ENCODE results near the gene SENP1.

SENP1 gene

GRCh38 chr12:48105867-48106680 lies at the start of gene SENP1:
TSS of gene SENP1 (minus strand) at chr12:48106079. CDS start at chr12:48101472, 4,607 bp downstream.
- TF ChIP-seq, protein P1, sequence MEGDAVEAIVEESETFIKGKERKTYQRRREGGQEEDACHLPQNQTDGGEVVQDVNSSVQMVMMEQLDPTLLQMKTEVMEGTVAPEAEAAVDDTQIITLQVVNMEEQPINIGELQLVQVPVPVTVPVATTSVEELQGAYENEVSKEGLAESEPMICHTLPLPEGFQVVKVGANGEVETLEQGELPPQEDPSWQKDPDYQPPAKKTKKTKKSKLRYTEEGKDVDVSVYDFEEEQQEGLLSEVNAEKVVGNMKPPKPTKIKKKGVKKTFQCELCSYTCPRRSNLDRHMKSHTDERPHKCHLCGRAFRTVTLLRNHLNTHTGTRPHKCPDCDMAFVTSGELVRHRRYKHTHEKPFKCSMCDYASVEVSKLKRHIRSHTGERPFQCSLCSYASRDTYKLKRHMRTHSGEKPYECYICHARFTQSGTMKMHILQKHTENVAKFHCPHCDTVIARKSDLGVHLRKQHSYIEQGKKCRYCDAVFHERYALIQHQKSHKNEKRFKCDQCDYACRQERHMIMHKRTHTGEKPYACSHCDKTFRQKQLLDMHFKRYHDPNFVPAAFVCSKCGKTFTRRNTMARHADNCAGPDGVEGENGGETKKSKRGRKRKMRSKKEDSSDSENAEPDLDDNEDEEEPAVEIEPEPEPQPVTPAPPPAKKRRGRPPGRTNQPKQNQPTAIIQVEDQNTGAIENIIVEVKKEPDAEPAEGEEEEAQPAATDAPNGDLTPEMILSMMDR (IDR thresholded peaks at IDR 0.05; ENCODE audit: unreplicated experiment in 3 of 3), result peak; percentile 14 to 23 (median 14)
- no peaks in the 10 kb centered on the region for H3K36me3 Mint-ChIP-seq (ENCODE audit: low read depth)
- no peaks in the 10 kb centered on the region for H3K9me3 Mint-ChIP-seq
- peak within 1 kb of the TSS; percentile 90 to 95 (median 92) for H3K4me3 Mint-ChIP-seq
- H3K27me3 Mint-ChIP-seq (ENCODE audit: low read depth), result peaks cover 4% of the 10 kb centered on the region
- peaks cover 29% of the 10 kb centered on the region for H3K4me1 Mint-ChIP-seq
- peak within 1 kb of the TSS; percentile 97 to 99 (median 99) for H3K27ac Mint-ChIP-seq

- peaks cover 14% of the 10 kb centered on the region for H3K4me1 Mint-ChIP-seq
- TF ChIP-seq, protein P1 (IDR thresholded peaks at IDR 0.05; ENCODE audit: unreplicated experiment in 3 of 3), result no peak
- no peak overlapping the region for H3K4me3 Mint-ChIP-seq
- no peaks in the 10 kb centered on the region for H3K9me3 Mint-ChIP-seq
- H3K27ac Mint-ChIP-seq, result no peak overlapping the region
- peaks cover 53% of the 10 kb centered on the region for H3K36me3 Mint-ChIP-seq (ENCODE audit: low read depth)
- no peaks in the 10 kb centered on the region for H3K27me3 Mint-ChIP-seq (ENCODE audit: low read depth)
These were observed 45.4 kb upstream of the SENP1 start for GRCh38 chr12:48151103-48151771.

DNA sequence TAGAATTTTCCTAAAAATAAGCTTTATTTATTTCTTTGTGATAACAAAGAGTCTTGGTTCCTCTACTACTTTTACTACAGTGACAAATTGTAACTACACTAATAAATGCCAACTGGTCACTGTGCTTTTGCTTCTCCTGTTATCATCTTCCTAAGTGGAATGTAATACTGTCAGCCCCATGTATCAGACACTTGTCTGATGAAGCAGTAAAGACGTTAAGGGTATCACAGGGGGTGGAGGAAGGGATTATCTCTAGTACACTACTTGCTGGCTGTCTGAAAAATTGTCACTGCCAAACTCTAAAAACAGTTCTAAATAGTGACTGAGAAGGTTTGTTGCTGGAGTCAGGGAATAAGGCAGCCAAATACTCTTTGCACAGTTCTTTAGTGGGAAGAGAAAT lies 40.1 kb upstream of the SENP1 start:
- TF ChIP-seq, protein P1 (IDR thresholded peaks at IDR 0.05; ENCODE audit: unreplicated experiment in 3 of 3), result no peak
- no peaks in the 10 kb centered on the region for H3K9me3 Mint-ChIP-seq

DNA sequence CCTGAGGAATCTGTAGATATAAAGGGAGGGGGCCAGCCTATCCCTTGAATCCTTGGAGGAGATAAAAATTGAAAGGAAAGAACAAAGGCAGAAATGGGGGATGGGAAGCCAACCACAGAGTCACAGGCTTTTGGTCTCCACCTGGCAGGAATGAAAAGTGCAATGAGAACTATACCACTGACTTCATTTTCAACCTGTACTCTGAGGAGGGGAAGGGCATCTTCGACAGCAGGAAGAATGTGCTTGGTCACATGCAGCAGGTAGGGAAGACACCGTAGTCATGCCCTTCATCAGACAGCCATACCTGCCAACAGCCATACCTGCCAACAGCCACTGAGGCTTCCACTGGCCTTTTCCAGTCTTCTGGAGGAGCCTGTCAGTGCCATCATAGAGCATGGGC lies 38.0 kb upstream of the SENP1 start:
- H3K36me3 Mint-ChIP-seq (ENCODE audit: low read depth), result peaks cover 79% of the 10 kb centered on the region
- TF ChIP-seq, protein P1 (IDR thresholded peaks at IDR 0.05; ENCODE audit: unreplicated experiment in 3 of 3), result no peak
- no peak overlapping the region for H3K27ac Mint-ChIP-seq
- no peaks in the 10 kb centered on the region for H3K9me3 Mint-ChIP-seq
- no peaks in the 10 kb centered on the region for H3K4me1 Mint-ChIP-seq
- no peak overlapping the region for H3K4me3 Mint-ChIP-seq
- no peaks in the 10 kb centered on the region for H3K27me3 Mint-ChIP-seq (ENCODE audit: low read depth)

More for the DNA sequence above, 40.1 kb upstream of the SENP1 start:
- Mint-ChIP-seq H3K36me3 (ENCODE audit: low read depth) (peaks cover 83% of the 10 kb centered on the region), H3K27me3 (ENCODE audit: low read depth) (no peaks in the 10 kb centered on the region), H3K4me3 (no peak overlapping the region), H3K27ac (no peak overlapping the region), H3K4me1 (no peaks in the 10 kb centered on the region)

GRCh38 chr12:48142818-48143674 lies 37.2 kb upstream of the SENP1 start:
- Mint-ChIP-seq H3K4me3 (no peak overlapping the region), H3K9me3 (no peaks in the 10 kb centered on the region), H3K36me3 (ENCODE audit: low read depth) (peaks cover 79% of the 10 kb centered on the region), H3K27me3 (ENCODE audit: low read depth) (no peaks in the 10 kb centered on the region), H3K27ac (no peak overlapping the region), H3K4me1 (no peaks in the 10 kb centered on the region)
- TF ChIP-seq, protein P1 (IDR thresholded peaks at IDR 0.05; ENCODE audit: unreplicated experiment in 3 of 3), result no peak
